HG02798 (cell line): ENCODE results near the gene MEN1.

Experiments used
- ATAC-seq: cut with Tn5 transposase; IDR thresholded peaks from one replicate; pipeline ENCODE4 v1.9.1; 2021; ENCODE audit warnings: mild to moderate bottlenecking; ENCODE audit not compliant: unreplicated experiment, poor library complexity

MEN1 gene

GRCh38 chr11:64810271-64810890 lies at the start of gene MEN1:
Gene MEN1 (minus strand): TSS chr11:64810551. CDS start chr11:64810109, 442 bp downstream.
- ATAC-seq = peak; percentile 75

DNA sequence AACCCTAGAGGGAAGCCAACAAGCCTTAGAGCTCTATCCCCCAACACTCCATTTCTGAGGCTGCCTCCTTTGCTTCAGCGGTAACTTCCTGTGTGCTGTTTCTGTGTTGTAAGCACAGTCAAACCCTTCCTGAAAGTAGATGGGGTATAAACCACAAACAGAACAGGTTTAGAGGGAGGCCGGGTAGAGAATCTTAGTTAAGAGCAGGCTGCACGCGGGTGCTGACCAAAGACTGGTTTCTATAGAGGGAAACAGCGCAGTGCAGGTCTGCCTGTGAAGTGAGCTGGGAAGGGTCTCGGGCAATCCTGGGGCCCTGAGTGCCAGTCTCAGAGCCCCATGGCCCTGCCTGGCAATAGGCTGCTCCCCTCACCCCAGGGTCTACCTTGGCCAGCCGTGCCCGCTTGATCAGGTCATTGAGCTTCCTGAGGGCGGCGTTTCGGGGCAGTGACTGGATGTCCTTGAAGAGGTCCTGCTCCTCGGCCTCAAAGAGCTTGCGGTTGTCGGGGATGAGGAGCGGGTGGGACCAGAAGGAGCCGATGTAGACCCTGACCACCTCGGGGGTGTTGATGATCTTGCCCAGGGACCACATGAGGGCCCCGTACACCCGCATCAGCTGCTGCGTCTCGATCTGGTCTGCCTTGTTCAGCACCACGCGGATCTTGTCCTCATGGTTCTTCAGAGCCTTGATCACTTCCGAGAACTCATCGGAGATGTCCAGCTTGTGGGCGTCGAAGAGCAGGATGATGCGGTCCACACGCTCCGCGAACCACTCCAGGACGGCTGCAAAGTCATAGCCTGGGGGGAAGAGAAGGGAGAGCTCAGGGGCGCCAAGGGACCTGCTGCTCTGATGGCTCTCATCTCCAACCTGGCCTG lies 49.4 kb upstream of the MEN1 start:
- ATAC-seq = peak; percentile 71

DNA sequence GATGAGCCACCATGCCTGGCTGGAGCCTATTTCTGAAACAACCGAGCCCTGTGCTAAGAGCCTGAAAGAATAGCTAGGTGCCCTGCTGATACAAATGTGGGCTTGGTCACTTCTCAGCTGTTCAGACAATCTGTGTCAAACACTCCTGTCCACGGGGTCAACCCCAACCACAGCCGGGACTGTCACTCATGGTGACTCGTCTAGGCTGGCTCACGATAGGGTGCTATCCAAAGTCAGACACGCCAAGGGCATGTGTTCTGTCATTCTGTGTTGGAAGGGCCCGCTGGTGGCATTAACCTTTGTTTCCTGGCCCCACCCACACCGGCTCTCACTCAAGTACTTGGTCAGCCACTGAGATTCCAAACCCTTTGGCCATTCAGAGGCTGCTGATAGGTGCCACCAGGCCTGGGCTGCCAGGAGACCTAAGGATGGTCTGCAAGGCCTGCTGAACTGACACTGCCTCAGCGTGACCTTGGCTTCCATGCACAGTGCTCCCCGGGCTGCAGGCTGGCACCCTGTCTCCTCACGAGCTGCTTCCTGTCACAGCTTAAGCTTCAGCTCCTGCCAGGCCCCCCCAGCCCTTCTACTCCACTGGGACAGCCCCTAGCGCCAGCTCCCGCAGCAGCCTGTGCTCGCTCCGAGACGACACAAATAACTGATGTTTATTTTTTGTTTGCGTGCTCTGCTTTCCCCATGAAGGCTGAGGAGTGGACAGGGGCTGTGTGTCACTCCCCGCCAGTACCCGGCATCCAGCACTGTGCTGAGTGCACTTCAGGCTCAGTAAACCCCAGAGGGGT lies 48.3 kb upstream of the MEN1 start:
- ATAC-seq = no peak

DNA sequence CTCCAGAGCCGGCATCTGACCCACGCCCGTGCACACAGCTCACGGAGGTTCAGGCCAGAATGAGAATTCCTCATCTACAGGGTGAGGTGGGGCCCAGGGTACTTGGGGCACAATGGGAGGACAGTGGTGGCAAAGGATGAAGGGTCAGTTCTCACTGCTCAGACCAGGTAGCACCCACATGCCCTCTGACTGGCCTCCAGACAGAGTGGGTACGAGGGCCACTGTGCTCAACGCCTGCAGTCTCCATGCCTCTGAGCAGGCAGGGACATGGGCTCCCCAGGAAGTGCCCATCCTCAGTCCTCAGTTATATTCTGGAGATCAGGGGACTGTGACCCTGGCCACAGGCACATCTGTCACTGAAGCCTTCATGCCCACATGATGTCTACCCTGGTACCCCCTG lies 47.1 kb upstream of the MEN1 start:
- no peak for ATAC-seq

- ATAC-seq = no peak
Observed at GRCh38 chr11:64856382-64857227, 46.3 kb upstream of the MEN1 start.

GRCh38 chr11:64855596-64856304 lies 45.4 kb upstream of the MEN1 start:
- no peak for ATAC-seq

- ATAC-seq = no peak
Observed at GRCh38 chr11:64854534-64855502, 44.5 kb upstream of the MEN1 start.

- no peak for ATAC-seq
Observed at GRCh38 chr11:64854157-64854533, 43.8 kb upstream of the MEN1 start.

GRCh38 chr11:64853709-64854108 lies 43.4 kb upstream of the MEN1 start:
- no peak for ATAC-seq

GRCh38 chr11:64852804-64853509 lies 42.6 kb upstream of the MEN1 start:
- ATAC-seq = no peak

DNA sequence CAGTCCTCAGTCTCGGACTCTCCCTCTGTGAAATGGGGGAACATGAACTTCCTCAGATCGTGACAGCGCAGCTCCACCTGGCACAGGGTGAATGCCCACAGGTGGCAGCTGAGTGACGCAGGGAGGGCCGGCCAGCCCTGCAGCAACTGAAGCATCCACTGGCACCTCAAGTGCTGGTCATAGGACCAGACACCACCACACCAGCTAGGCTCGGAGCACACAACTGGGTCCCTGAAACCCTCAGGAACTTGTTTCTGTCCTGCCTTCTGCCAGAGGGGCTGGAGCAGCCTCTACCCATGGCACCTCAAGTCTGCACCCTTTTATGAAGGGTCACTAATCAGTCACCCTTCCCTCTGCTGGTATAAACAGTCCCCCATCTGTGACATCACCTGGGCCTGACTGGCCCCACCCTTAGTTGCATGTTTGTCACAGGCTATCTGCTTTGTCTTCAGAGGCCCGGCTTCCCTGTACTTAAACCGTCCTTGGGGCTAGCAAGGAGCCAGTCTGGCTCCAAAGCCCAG lies 41.5 kb upstream of the MEN1 start:
- peak; percentile 18 for ATAC-seq

GRCh38 chr11:64850979-64851567 lies 40.7 kb upstream of the MEN1 start:
- ATAC-seq = peak; percentile 72

DNA sequence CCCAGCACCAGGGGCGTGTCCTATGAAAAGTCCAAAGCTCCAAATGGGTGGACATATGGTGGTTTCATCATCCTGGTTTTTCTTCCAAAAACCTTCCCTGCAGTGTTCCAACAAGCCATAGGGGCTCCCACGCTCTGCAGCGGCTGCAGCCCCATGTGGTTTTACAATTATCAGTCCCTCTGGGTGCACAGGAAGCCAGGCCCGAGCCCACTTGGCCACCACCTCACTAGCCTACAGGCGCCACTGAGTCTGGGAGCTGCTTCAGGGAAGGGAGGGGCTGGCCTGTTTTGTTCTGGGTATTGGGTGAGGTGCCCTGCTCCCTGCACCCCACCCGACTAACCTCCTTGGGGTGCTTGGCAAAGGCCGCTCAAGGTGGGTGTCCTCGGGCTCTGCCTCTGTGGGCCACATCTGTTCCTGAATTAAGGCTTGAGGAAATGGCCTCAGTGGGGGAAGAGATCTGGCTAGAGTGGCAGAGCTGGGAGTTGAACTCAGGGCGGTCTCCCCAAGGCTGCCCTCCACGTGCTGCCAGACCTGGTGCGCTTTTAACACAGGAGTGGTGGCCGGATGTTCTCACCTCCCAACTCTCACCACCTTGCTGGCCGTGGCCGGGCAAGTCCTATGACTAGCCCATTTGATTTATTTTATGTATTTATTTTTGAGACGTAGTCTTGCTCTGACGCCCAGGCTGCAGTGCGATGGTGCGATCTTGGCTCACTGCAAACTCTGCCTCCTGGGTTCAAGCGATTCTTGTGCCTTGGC lies 39.4 kb upstream of the MEN1 start:
- ATAC-seq = no peak

GRCh38 chr11:64848826-64849597 lies 38.7 kb upstream of the MEN1 start:
- ATAC-seq = no peak

- ATAC-seq = no peak
Observed at GRCh38 chr11:64848214-64848825, 38.0 kb upstream of the MEN1 start.
